GM19193 (cell line): ENCODE data around the gene OR4K13.

ENCODE experiments used
- POLR2A ChIP-seq: IDR thresholded peaks from 4 replicates; pipeline ENCODE4 v1.6.1; 2011; ENCODE audit not compliant: insufficient read depth, insufficient read length; ENCODE audit errors: extremely low read depth

Gene OR4K13, protein sequence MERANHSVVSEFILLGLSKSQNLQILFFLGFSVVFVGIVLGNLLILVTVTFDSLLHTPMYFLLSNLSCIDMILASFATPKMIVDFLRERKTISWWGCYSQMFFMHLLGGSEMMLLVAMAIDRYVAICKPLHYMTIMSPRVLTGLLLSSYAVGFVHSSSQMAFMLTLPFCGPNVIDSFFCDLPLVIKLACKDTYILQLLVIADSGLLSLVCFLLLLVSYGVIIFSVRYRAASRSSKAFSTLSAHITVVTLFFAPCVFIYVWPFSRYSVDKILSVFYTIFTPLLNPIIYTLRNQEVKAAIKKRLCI

DNA sequence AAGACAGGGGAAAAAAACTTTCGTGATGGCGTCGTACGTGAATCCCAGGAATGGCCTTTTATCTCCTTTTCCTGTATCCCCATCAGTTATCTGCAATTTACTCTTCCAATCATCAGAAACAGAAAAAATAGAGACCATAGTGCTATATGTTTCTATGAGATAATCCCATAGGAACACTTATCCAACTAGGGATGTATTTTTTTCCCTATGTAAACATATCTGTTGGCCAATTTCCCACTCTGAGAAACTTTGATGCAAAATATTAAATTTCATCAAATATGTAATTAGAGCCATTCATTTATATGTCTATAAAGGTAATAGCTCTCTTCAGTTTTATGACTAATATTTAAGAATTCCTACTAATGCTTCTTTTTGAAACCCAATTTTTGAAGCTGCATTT lies at the start of gene OR4K13:
Gene OR4K13, minus strand, starts transcription at position 101 of the 400 bp plus-strand sequence. CDS start 1,280 bp downstream, outside the sequence.
- no peak for TF ChIP-seq POLR2A

DNA sequence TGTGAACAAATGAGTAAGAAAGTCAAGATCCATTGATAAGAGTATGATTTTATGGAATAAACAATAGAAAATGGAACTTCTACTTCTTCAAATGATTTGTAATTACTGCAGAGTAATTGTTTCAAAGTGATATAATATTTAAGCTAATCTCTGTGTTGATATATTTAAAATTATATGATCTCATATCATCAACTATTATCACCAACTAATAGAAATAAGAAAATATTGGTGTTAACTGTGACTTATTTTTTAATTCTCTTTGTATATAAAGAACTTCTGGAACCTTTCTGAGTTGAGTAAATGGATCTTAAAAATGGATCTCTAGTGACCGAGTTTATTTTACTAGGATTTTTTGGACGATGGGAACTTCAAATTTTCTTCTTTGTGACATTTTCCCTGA lies 23.9 kb upstream of the OR4K13 start, which contains the start of gene OR4L1:
Gene OR4L1, plus strand, starts transcription at position 301 of the 400 bp plus-strand sequence. Its CDS starts 0 bp downstream, at position 301.
- no peak for TF ChIP-seq POLR2A

DNA sequence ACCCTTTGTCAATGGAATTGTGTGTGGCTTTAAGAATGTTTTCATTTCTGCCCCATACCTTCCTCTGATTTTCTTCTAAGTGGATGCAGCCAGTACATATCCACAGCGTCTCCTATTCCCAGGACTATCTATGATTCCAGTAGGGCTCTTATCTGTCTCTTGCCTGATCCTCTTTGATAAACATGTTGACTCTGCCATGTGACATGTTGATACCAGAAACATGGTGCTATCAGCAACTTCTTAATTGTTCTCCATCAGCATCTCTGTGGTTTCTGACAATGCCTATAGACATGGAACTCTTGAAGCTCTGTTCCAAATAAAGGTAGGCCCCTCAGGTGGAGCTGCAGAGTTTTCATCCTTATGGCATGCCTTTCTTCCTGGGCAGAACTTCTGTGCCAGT lies 12.4 kb upstream of the OR4K13 start:
- TF ChIP-seq POLR2A, result no peak

DNA sequence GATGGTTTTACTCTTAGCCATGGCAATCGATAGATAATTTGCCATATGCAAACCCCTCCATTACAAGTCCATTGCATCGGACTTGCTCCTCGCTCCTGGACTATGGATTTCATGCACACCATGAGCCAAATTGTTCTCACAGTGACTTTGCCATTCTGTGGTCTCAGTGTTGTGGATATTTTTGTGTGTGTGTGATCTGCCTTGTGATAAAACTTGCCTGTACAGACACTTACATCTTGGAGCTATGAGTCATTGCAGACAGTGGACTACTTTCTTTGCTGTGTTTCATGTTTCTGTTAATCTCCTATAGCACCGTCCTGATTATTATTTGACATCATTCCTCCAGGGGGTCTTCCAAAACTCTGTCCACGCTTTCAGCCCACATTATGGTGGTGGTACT lies 8.4 kb upstream of the OR4K13 start:
- TF ChIP-seq POLR2A, result no peak

DNA sequence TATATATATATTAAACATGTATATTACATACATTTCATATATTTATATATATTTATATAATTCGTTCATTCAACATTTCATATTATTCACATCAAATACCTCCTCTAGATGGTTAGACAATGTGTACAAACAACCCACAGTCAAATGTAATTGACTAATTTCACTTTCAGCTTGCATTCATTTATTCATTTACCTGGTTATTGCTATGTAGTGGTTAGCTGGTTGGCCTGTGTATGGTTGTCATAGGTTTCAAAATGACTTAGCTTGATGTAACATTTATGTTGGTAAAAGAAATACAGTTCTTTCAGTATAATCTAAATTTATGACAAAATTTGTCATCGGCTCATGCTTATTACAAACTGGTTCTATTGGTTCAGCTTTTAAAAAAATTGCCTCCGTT lies 389 bp downstream of the OR4K13 start:
- TF ChIP-seq POLR2A, result no peak

DNA sequence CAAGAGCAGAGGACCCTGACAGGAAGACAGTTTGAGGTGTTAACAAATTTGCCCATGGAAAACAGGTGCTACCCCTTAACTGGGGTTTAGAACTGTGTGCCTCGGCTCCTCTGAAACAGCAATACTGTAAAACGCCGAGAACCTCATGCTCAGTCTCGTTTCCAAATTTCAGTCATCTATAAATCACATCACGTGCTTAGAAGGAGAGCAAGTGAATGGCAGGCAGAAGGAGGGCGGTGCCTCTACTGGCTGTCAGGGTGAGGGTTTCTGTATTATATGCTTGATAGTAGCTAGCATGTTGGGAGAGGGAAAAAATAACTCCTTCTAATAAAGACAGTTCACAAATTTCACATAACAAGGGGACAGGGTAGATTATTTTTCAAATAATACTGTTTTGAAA lies 4.8 kb downstream of the OR4K13 start:
- TF ChIP-seq POLR2A, result no peak

DNA sequence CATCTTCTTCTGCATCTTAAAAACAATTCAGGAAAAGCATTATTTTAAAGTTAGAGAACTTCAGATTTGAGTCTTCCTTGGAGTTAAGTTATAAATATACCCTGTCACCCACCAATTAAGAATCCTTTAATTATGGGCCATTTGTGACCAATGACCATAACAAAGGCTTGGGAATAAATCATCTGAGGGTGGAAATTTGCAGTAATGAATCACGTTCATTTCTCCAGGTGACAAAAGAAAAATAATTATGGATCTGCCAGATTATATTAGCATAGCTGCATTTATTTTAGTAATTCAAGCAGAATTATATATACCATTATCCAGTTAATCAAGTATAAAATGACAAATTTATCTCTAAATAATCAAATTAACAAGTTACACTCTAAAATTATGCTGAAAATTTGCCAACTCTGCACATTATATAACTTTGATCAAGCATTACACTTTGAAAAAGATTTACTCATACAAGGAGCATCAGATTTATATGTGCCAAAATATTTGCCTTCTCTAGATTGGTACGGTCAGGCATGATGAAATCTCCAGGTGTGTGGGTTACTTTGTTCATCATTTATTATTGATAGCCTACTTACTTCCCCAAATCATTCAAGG lies 16.5 kb downstream of the OR4K13 start, which contains the start of gene OR4K14:
Gene OR4K14, minus strand, starts transcription at position 51 of the 609 bp plus-strand sequence. CDS start 4,114 bp downstream, outside the sequence.
- TF ChIP-seq POLR2A, result no peak

DNA sequence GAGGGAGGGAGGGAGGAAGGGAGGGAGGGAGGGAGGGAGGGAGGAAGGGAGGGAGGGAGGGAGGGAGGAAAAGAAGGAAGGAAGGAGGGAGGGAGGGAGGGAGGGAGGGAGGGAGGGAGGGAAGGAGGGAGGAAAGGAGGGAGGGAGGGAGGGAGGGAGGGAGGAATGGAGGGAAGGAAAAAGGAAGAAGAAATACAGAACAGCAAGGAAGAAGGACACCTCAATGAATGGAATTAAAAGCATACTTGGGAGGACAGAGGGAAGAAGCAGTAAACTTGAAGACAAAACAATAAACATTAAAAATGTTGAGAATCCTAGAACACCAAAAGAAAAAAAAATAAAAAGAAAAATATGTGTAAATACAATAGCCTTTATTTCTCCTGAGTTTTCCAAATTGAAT lies 27.7 kb downstream of the OR4K13 start:
- TF ChIP-seq POLR2A, result no peak

DNA sequence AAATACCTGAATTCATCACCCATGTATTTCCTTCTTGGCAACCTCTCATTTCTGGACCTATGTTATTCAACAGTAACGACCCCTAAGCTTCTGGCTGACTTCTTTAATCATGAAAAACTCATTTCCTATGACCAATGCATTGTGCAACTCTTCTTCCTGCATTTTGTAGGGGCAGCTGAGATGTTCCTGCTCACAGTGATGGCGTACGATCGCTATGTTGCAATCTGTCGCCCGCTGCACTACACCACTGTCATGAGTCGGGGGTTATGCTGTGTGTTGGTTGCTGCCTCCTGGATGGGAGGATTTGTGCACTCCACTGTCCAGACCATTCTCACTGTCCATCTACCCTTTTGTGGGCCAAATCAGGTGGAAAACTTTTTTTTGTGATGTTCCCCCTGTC lies 33.5 kb downstream of the OR4K13 start:
- TF ChIP-seq POLR2A, result no peak

DNA sequence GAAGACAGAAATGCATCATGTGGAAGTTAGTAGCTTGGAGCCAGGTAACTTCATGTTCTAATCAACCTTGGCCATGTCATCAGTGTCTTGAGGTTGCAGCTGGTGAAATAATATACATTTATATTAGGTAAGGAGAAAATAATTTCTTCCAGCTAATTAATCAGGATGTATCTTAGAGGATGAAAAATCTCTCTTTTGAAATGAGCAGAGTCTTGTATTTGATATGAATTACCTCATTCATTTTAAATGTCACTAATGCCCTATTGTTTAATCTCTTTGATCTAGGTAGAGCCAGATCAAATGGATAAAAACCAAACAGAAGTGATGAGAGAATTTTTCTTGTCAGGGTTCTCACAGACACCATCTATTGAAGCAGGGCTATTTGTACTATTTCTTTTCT lies 34.0 kb downstream of the OR4K13 start, which contains the start of gene OR4Q2:
Gene OR4Q2, plus strand, starts transcription at position 301 of the 400 bp plus-strand sequence.
- no peak for TF ChIP-seq POLR2A

DNA sequence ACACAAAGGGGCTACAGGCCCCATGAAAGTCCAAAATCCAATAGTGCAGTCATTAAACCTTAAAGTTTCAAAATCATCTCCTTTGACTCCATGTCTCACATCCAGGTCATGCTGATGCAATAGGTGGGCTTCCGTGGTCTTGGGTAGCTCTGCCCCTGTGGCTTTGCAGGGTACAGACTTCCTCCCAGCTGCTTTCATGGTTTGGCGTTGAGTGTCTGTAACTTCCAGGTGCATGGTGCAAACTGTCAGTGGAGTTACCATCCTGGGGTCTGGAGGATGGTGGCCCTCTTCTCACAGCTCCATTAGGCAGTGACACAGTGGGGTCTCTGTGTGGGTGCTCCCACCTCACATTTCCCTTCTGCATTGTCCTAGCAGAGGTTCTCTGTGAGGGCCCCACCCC lies 42.4 kb downstream of the OR4K13 start:
- TF ChIP-seq POLR2A, result no peak
